Muscle layer of duodenum (tissue), 2 donors: ENCODE measurements around the gene CERS5.
A peak's percentile ranks its signal among the peaks of the same experiment; 100 is the strongest.

ENCODE experiments used
- H3K27ac ChIP-seq: one replicate; pipeline ENCODE4 v1.7.0; 2013; ENCODE audit warnings: mild to moderate bottlenecking, low read length
- H3K27me3 ChIP-seq: one replicate; pipeline ENCODE4 v1.7.0; 2013; ENCODE audit warnings: low read depth, mild to moderate bottlenecking, control low read depth, low read length
- H3K36me3 ChIP-seq, 2 donors: one replicate each; pipeline ENCODE4 v1.7.0; 2013; ENCODE audit warnings: low read length in 2 of 2, control low read depth in 1 of 2, mild to moderate bottlenecking in 1 of 2; ENCODE audit not compliant: insufficient read depth in 2 of 2, control insufficient read depth in 1 of 2
- H3K4me1 ChIP-seq, 2 donors: one replicate each; pipeline ENCODE4 v1.7.0; 2013; ENCODE audit warnings: low read length in 2 of 2, mild to moderate bottlenecking in 2 of 2, control low read depth in 1 of 2, moderate library complexity in 1 of 2; ENCODE audit not compliant: insufficient read depth in 2 of 2, control insufficient read depth in 1 of 2
- H3K4me3 ChIP-seq, 2 donors: one replicate each; pipeline ENCODE4 v1.7.0; 2013; ENCODE audit warnings: low read length in 2 of 2, low read depth in 1 of 2, mild to moderate bottlenecking in 1 of 2
- H3K9me3 ChIP-seq, 2 donors: one replicate each; pipeline ENCODE4 v1.7.0; 2013; ENCODE audit warnings: low read length in 2 of 2, control low read depth in 1 of 2, mild to moderate bottlenecking in 1 of 2; ENCODE audit not compliant: control insufficient read depth in 1 of 2
- donor health status: healthy.

Gene CERS5

DNA sequence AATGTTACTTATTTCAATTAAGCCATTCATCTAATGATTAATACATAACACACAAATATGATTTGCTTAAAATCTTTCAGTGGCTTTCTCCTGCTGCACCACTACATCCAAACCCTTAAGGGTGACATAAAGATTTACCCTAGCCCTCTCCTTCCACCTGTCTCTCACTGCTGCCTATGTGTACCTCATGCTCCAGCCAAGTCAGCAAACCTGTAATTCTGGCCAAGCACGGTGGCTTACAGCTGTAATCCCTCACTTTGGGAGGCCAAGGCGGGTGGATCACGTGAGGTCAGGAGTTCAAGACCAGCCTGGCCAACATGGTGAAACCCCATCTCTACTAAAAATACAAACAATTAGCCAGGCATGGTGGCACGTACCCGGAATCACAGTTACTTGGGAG, 31.7 kb upstream of the CERS5 start:
- Histone ChIP-seq H3K36me3 (peaks cover 40 to 52% of the 10 kb centered on the region in 2 donors), H3K4me1 (no peaks in the 10 kb centered on the region), H3K27ac (no peak overlapping the region), H3K9me3 (no peaks in the 10 kb centered on the region), H3K27me3 (no peaks in the 10 kb centered on the region), H3K4me3 (no peak overlapping the region)

- Histone ChIP-seq H3K4me1 (no peaks in the 10 kb centered on the region), H3K9me3 (no peaks in the 10 kb centered on the region), H3K27ac (no peak overlapping the region), H3K4me3 (no peak overlapping the region), H3K27me3 (no peaks in the 10 kb centered on the region), H3K36me3 (peaks cover 40 to 44% of the 10 kb centered on the region in 2 donors)
These were observed 30.1 kb upstream of the CERS5 start for GRCh38 chr12:50197297-50197727.

DNA sequence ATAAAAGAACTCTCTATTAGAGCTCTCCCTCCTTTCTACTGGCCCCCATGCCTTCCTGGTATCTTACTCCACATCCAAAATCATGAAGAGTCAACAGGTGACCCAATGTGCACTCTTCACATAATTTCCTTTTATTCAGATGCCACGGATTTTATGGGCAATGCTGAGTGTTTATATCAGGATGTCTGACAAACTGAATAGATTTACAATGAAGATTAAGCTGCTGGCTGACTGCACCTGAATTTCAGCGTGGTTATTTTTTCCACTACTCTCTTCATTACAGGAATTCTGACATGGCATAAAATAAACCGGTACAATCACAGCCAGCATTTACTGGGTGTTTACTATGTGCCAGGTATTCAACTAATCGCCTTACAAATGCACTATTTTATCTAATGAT, 29.4 kb upstream of the CERS5 start:
- Histone ChIP-seq H3K36me3 (peaks cover 38 to 41% of the 10 kb centered on the region in 2 donors), H3K27ac (no peak overlapping the region), H3K9me3 (no peaks in the 10 kb centered on the region)

DNA sequence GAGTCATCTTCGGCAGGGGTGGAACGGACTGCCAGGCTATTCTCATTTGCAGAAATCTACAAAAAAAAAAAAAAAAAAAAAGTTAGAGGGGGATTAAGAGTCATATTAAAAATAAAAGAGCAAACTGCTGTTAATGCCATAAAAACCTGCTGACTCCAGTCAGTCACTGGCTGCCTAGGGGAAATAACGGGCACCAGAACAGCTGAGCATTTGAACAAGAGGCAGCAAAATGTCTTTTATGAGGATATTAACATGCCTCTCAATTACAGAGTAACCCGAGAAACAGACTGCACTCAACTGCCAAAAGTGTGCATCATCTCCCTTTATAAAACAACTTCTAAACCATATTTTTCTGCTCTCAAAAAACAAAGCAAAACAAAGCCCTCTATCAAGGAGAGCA, 28.7 kb upstream of the CERS5 start:
- H3K27ac ChIP-seq: no peak overlapping the region

More for the DNA sequence above, 29.4 kb upstream of the CERS5 start:
- Histone ChIP-seq H3K4me1 (no peaks in the 10 kb centered on the region), H3K27me3 (no peaks in the 10 kb centered on the region), H3K4me3 (no peak overlapping the region)

GRCh38 chr12:50192908-50193307, 25.7 kb upstream of the CERS5 start:
- peaks cover 17 to 33% of the 10 kb centered on the region in 2 donors for H3K36me3 ChIP-seq
- no peaks in the 10 kb centered on the region for H3K27me3 ChIP-seq
- H3K4me3 ChIP-seq: no peak overlapping the region
- H3K4me1 ChIP-seq: peaks cover 5 to 7% of the 10 kb centered on the region in 2 donors
- no peaks in the 10 kb centered on the region for H3K9me3 ChIP-seq
- H3K27ac ChIP-seq: no peak overlapping the region

More for the DNA sequence above, 28.7 kb upstream of the CERS5 start:
- Histone ChIP-seq H3K4me3 (no peak overlapping the region), H3K27me3 (no peaks in the 10 kb centered on the region), H3K4me1 (no peaks in the 10 kb centered on the region), H3K36me3 (peaks cover 34 to 39% of the 10 kb centered on the region in 2 donors), H3K9me3 (no peaks in the 10 kb centered on the region)

DNA sequence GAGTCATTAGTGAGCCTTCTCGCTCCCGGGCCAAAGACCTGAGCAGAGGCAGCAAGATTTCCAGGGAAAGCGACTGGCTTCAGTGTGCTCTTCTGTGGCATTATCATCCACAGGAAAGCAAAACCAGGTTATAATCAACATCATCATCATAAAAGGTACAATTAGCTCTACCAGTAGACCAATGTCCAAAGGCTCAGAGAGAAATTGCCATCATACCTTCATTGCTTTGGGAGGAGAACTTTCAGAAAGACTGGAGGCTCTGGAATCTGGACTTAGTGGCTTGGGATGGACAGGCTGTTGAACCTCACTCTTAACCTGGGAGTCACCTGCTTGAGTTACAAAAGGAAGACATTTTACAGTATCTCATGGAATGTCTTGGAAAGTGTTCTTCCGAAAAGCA, 25.1 kb upstream of the CERS5 start:
- H3K4me3 ChIP-seq: no peak overlapping the region
- H3K27ac ChIP-seq: no peak overlapping the region
- H3K36me3 ChIP-seq: peaks cover 15 to 37% of the 10 kb centered on the region in 2 donors
- H3K9me3 ChIP-seq: no peaks in the 10 kb centered on the region
- peaks cover 5 to 7% of the 10 kb centered on the region in 2 donors for H3K4me1 ChIP-seq
- no peaks in the 10 kb centered on the region for H3K27me3 ChIP-seq

- Histone ChIP-seq H3K9me3 (no peaks in the 10 kb centered on the region), H3K27me3 (no peaks in the 10 kb centered on the region), H3K4me3 (no peak overlapping the region), H3K27ac (no peak overlapping the region), H3K36me3 (peaks cover 16 to 34% of the 10 kb centered on the region in 2 donors), H3K4me1 (peaks cover 5 to 7% of the 10 kb centered on the region in 2 donors)
These were observed 23.7 kb upstream of the CERS5 start for GRCh38 chr12:50190859-50191258.

DNA sequence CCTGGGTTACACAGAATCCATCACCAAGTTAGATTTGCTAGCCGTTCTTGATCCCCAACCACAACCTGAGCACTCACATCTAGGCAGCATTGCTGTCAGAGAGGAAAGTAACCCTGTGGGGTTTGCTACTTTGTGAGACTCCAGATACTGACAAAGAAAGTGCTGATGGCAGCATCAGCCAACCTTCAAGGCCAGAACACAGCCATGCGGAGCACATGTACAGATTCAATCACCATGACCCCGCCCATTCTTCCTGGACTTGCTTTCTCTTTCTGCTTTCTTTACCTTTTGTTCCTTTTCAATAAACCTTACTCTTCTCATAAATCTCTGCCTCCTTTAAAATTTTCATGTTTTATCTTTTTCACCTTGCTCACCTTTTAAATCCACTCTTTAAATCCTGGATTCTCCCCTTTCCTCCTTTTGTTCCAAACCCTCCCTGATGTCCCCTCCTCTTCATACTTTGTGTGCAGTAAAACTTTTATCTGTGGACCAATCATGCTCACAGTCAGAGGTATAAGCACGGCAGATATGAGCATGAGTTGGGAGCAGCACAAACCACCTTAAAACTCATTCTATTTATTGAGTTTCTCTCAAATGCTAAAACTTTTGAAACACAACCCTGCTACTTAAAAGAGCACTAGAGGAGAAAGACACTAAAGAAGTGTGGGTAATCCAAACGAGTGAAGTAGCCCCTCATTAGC, 21.9 kb upstream of the CERS5 start:
- no peaks in the 10 kb centered on the region for H3K27me3 ChIP-seq
- H3K9me3 ChIP-seq: no peaks in the 10 kb centered on the region
- peaks cover 11 to 30% of the 10 kb centered on the region in 2 donors for H3K36me3 ChIP-seq
- H3K27ac ChIP-seq: no peak overlapping the region
- no peak overlapping the region for H3K4me3 ChIP-seq
- H3K4me1 ChIP-seq: peaks cover 5 to 7% of the 10 kb centered on the region in 2 donors

GRCh38 chr12:50188241-50188781, 21.1 kb upstream of the CERS5 start:
- Histone ChIP-seq H3K27me3 (no peaks in the 10 kb centered on the region), H3K4me1 (peaks cover 5 to 7% of the 10 kb centered on the region in 2 donors), H3K36me3 (peaks cover 11 to 30% of the 10 kb centered on the region in 2 donors), H3K27ac (peak overlapping the region; percentile 35), H3K4me3 (no peak overlapping the region), H3K9me3 (no peaks in the 10 kb centered on the region)

DNA sequence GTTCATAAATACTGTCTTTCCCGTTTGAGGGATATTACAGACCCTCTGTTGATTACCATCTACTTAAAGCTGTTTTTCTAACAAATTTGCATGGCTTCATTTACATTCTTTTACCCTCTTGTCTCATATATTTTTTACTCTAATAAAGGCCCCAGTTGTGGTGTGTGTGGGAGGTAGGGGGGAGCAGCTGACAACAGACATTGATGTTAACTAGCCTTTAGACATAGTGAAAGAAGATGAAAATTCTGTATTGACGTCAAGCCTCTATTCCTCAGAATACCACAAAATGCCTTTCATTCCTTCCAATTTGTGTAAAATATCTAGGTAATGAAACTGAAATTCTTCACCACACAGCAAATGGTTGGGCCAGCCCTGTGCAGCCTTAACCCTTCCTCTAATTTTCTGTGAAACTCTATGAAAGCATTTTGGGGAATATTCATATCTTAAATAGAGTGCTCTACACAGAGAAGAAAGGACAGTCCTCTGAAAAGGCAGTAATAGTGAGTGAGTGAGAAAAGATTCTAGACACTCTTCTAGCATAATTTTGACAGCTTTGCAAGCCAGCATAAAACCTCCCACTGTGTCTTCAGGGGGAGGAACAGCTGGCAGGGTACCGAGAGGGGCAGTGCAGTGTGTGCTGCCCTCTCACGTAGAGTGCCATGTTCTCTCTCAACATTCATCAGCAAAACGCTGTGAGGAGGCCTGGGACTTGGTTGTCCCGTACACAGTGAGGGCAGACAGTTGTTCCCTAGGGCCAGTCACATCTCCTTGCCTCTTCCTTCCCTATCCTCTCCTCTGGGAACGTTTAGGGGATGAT, 20.1 kb upstream of the CERS5 start:
- Histone ChIP-seq H3K9me3 (no peaks in the 10 kb centered on the region), H3K36me3 (peaks cover 5 to 28% of the 10 kb centered on the region in 2 donors), H3K4me1 (peaks cover 5 to 7% of the 10 kb centered on the region in 2 donors), H3K4me3 (no peak overlapping the region), H3K27ac (no peak overlapping the region), H3K27me3 (no peaks in the 10 kb centered on the region)

GRCh38 chr12:50186681-50187080, 19.5 kb upstream of the CERS5 start:
- H3K27me3 ChIP-seq: no peaks in the 10 kb centered on the region
- H3K4me3 ChIP-seq: no peak overlapping the region
- H3K27ac ChIP-seq: no peak overlapping the region
- H3K9me3 ChIP-seq: no peaks in the 10 kb centered on the region
- peaks cover 6 to 30% of the 10 kb centered on the region in 2 donors for H3K36me3 ChIP-seq
- peaks cover 5 to 7% of the 10 kb centered on the region in 2 donors for H3K4me1 ChIP-seq
